Measurements from ENCODE around the gene FAM53B. TPM values are rescaled to one million over a fixed set of nuclear protein-coding genes. Genes with fewer than 3 reads are reported as not detected.

Gene FAM53B
- total RNA-seq, 1 experiment from 2014 or later = 18.3 TPM

DNA sequence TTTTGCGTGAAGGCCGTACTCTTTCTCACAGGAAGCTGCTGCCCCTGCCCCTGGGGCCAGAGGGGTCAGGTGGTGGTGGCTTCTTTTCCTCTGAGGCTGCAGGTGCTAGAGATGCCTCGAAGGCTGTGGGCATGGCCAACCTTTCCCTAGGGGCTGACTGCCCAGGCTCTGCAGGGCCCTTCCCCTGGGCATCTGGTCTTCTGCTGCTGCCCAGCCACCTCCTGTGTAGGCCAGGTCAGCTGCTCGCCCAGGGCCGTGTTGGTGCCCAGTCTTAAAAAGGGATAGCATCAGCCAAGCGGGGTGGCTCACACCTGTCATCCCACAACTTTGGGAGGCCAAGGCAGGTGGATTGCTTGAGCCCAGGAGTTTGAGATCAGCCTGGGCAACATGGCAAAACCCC lies 114.3 kb downstream of the FAM53B start:
- no peak overlapping the region for H3K4me3 ChIP-seq (ENCODE audit: low read depth, low read length, poor library complexity, severe bottlenecking)
- POLR2A ChIA-PET (ENCODE audit: low non-redundant PET) = no interaction called here
- no peaks in the 10 kb centered on the region for H3K36me3 ChIP-seq (ENCODE audit: insufficient read depth, low read length, poor library complexity, severe bottlenecking)
- no TSS peak for BruUV-seq (replicated peaks)
- no peaks in the 10 kb centered on the region for H3K9me3 ChIP-seq (ENCODE audit: low read depth, low read length, poor library complexity, severe bottlenecking)
- TF ChIP-seq EZH2 (IDR thresholded peaks at IDR 0.05; ENCODE audit: borderline replicate concordance, low read depth, low read length, poor library complexity, severe bottlenecking) = no peak
- TF ChIP-seq, protein P1, sequence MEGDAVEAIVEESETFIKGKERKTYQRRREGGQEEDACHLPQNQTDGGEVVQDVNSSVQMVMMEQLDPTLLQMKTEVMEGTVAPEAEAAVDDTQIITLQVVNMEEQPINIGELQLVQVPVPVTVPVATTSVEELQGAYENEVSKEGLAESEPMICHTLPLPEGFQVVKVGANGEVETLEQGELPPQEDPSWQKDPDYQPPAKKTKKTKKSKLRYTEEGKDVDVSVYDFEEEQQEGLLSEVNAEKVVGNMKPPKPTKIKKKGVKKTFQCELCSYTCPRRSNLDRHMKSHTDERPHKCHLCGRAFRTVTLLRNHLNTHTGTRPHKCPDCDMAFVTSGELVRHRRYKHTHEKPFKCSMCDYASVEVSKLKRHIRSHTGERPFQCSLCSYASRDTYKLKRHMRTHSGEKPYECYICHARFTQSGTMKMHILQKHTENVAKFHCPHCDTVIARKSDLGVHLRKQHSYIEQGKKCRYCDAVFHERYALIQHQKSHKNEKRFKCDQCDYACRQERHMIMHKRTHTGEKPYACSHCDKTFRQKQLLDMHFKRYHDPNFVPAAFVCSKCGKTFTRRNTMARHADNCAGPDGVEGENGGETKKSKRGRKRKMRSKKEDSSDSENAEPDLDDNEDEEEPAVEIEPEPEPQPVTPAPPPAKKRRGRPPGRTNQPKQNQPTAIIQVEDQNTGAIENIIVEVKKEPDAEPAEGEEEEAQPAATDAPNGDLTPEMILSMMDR (conservative IDR thresholded peaks at IDR 0.05; ENCODE audit: low read depth, low read length) = no peak
- no peak for DNase-seq (ENCODE audit: low spot score)
- H3K27ac ChIP-seq (ENCODE audit: low read depth, low read length, poor library complexity, severe bottlenecking) = no peak overlapping the region
- no peaks in the 10 kb centered on the region for H3K27me3 ChIP-seq (replicated peaks; ENCODE audit: insufficient read depth, low read depth, low read length, poor library complexity)
- intact Hi-C loops (cut with micrococcal nuclease; ENCODE audit: unreplicated experiment) = loop anchor here (5.0 kb wide), 1 partner anchor 112 kb away; the partner anchor contains the start of gene FAM53B
- H3K4me1 ChIP-seq (ENCODE audit: insufficient read depth, low read length, poor library complexity, severe bottlenecking) = no peaks in the 10 kb centered on the region
- CTCF ChIA-PET = no interaction called here

DNA sequence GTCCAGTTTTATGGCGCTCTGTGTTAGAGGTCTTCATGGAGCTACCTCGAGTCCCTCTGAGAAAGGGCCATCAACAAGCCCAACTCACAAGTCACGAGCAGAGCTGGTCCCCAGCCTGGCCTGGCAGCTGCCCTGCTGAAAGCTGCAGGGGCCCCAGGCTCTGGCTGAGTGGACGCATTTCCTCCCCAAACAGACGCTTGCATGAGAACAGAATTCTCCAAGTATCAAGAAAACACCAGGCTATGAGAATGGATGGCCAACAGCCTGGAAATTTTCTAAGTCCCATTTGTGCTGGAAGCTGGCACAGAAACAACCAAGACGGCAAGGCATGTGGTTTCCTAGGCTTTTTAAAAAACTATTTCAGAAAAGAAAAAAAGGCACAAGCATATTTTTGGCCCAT lies 114.8 kb downstream of the FAM53B start:
- DNase-seq (ENCODE audit: low spot score) = no peak
- intact Hi-C loops (cut with micrococcal nuclease; ENCODE audit: unreplicated experiment) = no loop called here
- no peak overlapping the region for H3K27ac ChIP-seq (ENCODE audit: low read depth, low read length, poor library complexity, severe bottlenecking)
- no peaks in the 10 kb centered on the region for H3K27me3 ChIP-seq (replicated peaks; ENCODE audit: insufficient read depth, low read depth, low read length, poor library complexity)
- no peaks in the 10 kb centered on the region for H3K4me1 ChIP-seq (ENCODE audit: insufficient read depth, low read length, poor library complexity, severe bottlenecking)
- no peak for TF ChIP-seq EZH2 (IDR thresholded peaks at IDR 0.05; ENCODE audit: borderline replicate concordance, low read depth, low read length, poor library complexity, severe bottlenecking)
- TF ChIP-seq, protein P1 (conservative IDR thresholded peaks at IDR 0.05; ENCODE audit: low read depth, low read length) = no peak
- H3K36me3 ChIP-seq (ENCODE audit: insufficient read depth, low read length, poor library complexity, severe bottlenecking) = no peaks in the 10 kb centered on the region
- no peaks in the 10 kb centered on the region for H3K9me3 ChIP-seq (ENCODE audit: low read depth, low read length, poor library complexity, severe bottlenecking)
- POLR2A ChIA-PET (ENCODE audit: low non-redundant PET) = no interaction called here
- CTCF ChIA-PET = no interaction called here
- no peak overlapping the region for H3K4me3 ChIP-seq (ENCODE audit: low read depth, low read length, poor library complexity, severe bottlenecking)
- BruUV-seq (replicated peaks) = no TSS peak

DNA sequence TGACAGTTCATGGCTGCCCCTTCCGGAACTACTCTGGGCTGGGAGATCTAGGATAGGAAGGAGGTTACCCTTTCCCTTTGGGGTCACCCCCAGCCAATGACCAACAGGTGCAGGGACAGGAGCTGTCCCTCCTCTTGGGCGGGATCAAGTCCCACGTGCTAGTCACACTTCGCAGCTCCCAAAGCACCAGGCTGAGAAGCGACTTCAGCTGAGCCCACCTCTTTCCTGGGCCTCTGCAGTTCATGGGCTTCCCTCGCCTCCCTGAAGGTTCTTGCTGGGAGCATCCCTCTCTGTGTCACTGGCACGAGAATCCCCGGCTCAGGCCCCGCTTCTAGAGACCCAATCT lies 115.5 kb downstream of the FAM53B start:
- TF ChIP-seq, protein P1 (conservative IDR thresholded peaks at IDR 0.05; ENCODE audit: low read depth, low read length) = no peak
- no peak for TF ChIP-seq EZH2 (IDR thresholded peaks at IDR 0.05; ENCODE audit: borderline replicate concordance, low read depth, low read length, poor library complexity, severe bottlenecking)
- Histone ChIP-seq H3K9me3 (ENCODE audit: low read depth, low read length, poor library complexity, severe bottlenecking) (no peaks in the 10 kb centered on the region), H3K36me3 (ENCODE audit: insufficient read depth, low read length, poor library complexity, severe bottlenecking) (no peaks in the 10 kb centered on the region), H3K27me3 (replicated peaks; ENCODE audit: insufficient read depth, low read depth, low read length, poor library complexity) (no peaks in the 10 kb centered on the region), H3K4me3 (ENCODE audit: low read depth, low read length, poor library complexity, severe bottlenecking) (no peak overlapping the region), H3K27ac (ENCODE audit: low read depth, low read length, poor library complexity, severe bottlenecking) (no peak overlapping the region), H3K4me1 (ENCODE audit: insufficient read depth, low read length, poor library complexity, severe bottlenecking) (no peaks in the 10 kb centered on the region)
- intact Hi-C loops (cut with micrococcal nuclease; ENCODE audit: unreplicated experiment) = no loop called here
- ChIA-PET POLR2A (ENCODE audit: low non-redundant PET) (no interaction called here), CTCF (no interaction called here)
- no peak for DNase-seq (ENCODE audit: low spot score)
- no TSS peak for BruUV-seq (replicated peaks)

Data from A673 (cell line).